Trophoblast cell (in vitro differentiated cells and primary cell): ENCODE results near the gene TRIM75.

Experiments used
- DNase-seq, 2 donors: peaks; one replicate each; pipeline ENCODE4 v3.0.0-alpha.2; 2016
- H2AFZ ChIP-seq: 2 replicates; pipeline ENCODE4 v1.6.1; 2013; ENCODE audit warnings: low read length, moderate library complexity, mild to moderate bottlenecking; ENCODE audit not compliant: insufficient read depth, poor library complexity
- H2AK5ac ChIP-seq: 2 replicates; pipeline ENCODE4 v1.6.1; 2013; ENCODE audit warnings: mild to moderate bottlenecking, low read length
- H2BK120ac ChIP-seq: 2 replicates; pipeline ENCODE4 v1.6.1; 2013; ENCODE audit warnings: low read length, mild to moderate bottlenecking, moderate library complexity; ENCODE audit not compliant: insufficient read depth, poor library complexity
- H2BK12ac ChIP-seq: 2 replicates; pipeline ENCODE4 v1.6.1; 2013; ENCODE audit warnings: mild to moderate bottlenecking, low read length, moderate library complexity
- H2BK5ac ChIP-seq: 2 replicates; pipeline ENCODE4 v1.6.1; 2013; ENCODE audit warnings: low read length, low read depth, moderate library complexity, mild to moderate bottlenecking; ENCODE audit not compliant: poor library complexity
- H3K14ac ChIP-seq: 2 replicates; pipeline ENCODE4 v1.6.1; 2013; ENCODE audit warnings: mild to moderate bottlenecking, low read length
- H3K18ac ChIP-seq: 2 replicates; pipeline ENCODE4 v1.6.1; 2013; ENCODE audit warnings: mild to moderate bottlenecking, low read length
- H3K23ac ChIP-seq: 2 replicates; pipeline ENCODE4 v1.6.1; 2013; ENCODE audit warnings: low read length
- H3K27ac ChIP-seq: 2 replicates; pipeline ENCODE4 v1.5.1; 2013; ENCODE audit warnings: low read depth, mild to moderate bottlenecking, inconsistent platforms, low read length, moderate library complexity
- H3K27me3 ChIP-seq: 2 replicates; pipeline ENCODE4 v1.6.1; 2013; ENCODE audit warnings: inconsistent platforms, mild to moderate bottlenecking, low read length, moderate library complexity; ENCODE audit not compliant: insufficient read depth
- H3K36me3 ChIP-seq, 2 experiments: 1 replicate in 1 of 2; 2 replicates in 1 of 2; pipeline ENCODE4 v1.6.1; 2013; ENCODE audit warnings: low read length in 2 of 2, mild to moderate bottlenecking in 2 of 2, moderate library complexity in 1 of 2; ENCODE audit not compliant: insufficient read depth in 2 of 2, control insufficient read depth in 1 of 2
- H3K4ac ChIP-seq: 2 replicates; pipeline ENCODE4 v1.6.1; 2013; ENCODE audit warnings: low read depth, mild to moderate bottlenecking, low read length, moderate library complexity
- H3K4me1 ChIP-seq, 2 experiments: 1 replicate in 1 of 2; 2 replicates in 1 of 2; pipeline ENCODE4 v1.6.1; 2013; ENCODE audit warnings: low read length in 2 of 2, mild to moderate bottlenecking in 2 of 2, moderate library complexity in 1 of 2; ENCODE audit not compliant: insufficient read depth in 2 of 2, control insufficient read depth in 1 of 2
- H3K4me2 ChIP-seq: 2 replicates; pipeline ENCODE4 v1.6.1; 2013; ENCODE audit warnings: inconsistent platforms, mild to moderate bottlenecking, low read length, moderate library complexity
- H3K4me3 ChIP-seq: 2 replicates; pipeline ENCODE4 v1.5.1; 2013; ENCODE audit warnings: mild to moderate bottlenecking, low read depth, low read length, inconsistent platforms
- H3K79me1 ChIP-seq: one replicate; pipeline ENCODE4 v1.6.1; 2013; ENCODE audit warnings: low read length
- H3K79me2 ChIP-seq: 2 replicates; pipeline ENCODE4 v1.6.1; 2013; ENCODE audit warnings: low read length, mild to moderate bottlenecking; ENCODE audit not compliant: control insufficient read depth, insufficient read depth, poor library complexity
- H3K9ac ChIP-seq: 2 replicates; pipeline ENCODE4 v1.6.1; 2013; ENCODE audit warnings: mild to moderate bottlenecking, low read length
- H3K9me3 ChIP-seq: 2 replicates; pipeline ENCODE4 v1.6.1; 2013; ENCODE audit warnings: low read depth, mild to moderate bottlenecking, control low read depth, inconsistent platforms, low read length; ENCODE audit not compliant: insufficient read depth
- H4K12ac ChIP-seq: 2 replicates; pipeline ENCODE4 v1.6.1; 2013; ENCODE audit warnings: low read depth, mild to moderate bottlenecking, low read length, moderate library complexity
- H4K8ac ChIP-seq: 2 replicates; pipeline ENCODE4 v1.6.1; 2013; ENCODE audit warnings: low read depth, mild to moderate bottlenecking, low read length, moderate library complexity
- H4K91ac ChIP-seq: one replicate; pipeline ENCODE4 v1.6.1; 2013; ENCODE audit warnings: low read depth, mild to moderate bottlenecking, low read length, moderate library complexity
- WGBS: extraction: QIAGEN DNeasy Blood & Tissue Kit; methylation state at CpG from one replicate; pipeline ENCODE4 v1.1.7; 2013; ENCODE audit warnings: missing lambda C conversion rate; ENCODE audit not compliant: insufficient read length, insufficient coverage; ENCODE audit errors: extremely low coverage; 5-methylcytosine and 5-hydroxymethylcytosine counted together

Gene TRIM75

GRCh38 chr4:165009493-165010227, 44.0 kb upstream of the TRIM75 start:
- no peak overlapping the region for H3K4me3 ChIP-seq
- no peak overlapping the region for H3K23ac ChIP-seq
- no CpG with 5 or more reads among the region's 5 CpGs for WGBS
- no peak overlapping the region for H2BK120ac ChIP-seq
- no peaks in the 10 kb centered on the region for H3K4me1 ChIP-seq
- H3K4ac ChIP-seq, result no peak overlapping the region
- H3K18ac ChIP-seq, result no peak overlapping the region
- no peak overlapping the region for H3K14ac ChIP-seq
- H4K91ac ChIP-seq, result no peak overlapping the region
- H3K9ac ChIP-seq, result no peak overlapping the region
- DNase-seq, result no peak
- no peak overlapping the region for H2BK5ac ChIP-seq
- H2BK12ac ChIP-seq, result no peak overlapping the region
- no peak overlapping the region for H2AFZ ChIP-seq
- no peaks in the 10 kb centered on the region for H3K79me1 ChIP-seq
- H3K4me2 ChIP-seq, result no peak overlapping the region
- H3K27me3 ChIP-seq, result no peaks in the 10 kb centered on the region
- H3K79me2 ChIP-seq, result no peaks in the 10 kb centered on the region
- no peak overlapping the region for H2AK5ac ChIP-seq
- H4K12ac ChIP-seq, result no peak overlapping the region
- no peak overlapping the region for H4K8ac ChIP-seq
- no peak overlapping the region for H3K27ac ChIP-seq
- H3K36me3 ChIP-seq, result no peaks in the 10 kb centered on the region
- H3K9me3 ChIP-seq, result no peaks in the 10 kb centered on the region

- no peak overlapping the region for H2AFZ ChIP-seq
- H2AK5ac ChIP-seq, result no peak overlapping the region
- no peak overlapping the region for H2BK5ac ChIP-seq
- no peaks in the 10 kb centered on the region for H3K9me3 ChIP-seq
- H3K27me3 ChIP-seq, result no peaks in the 10 kb centered on the region
- H3K27ac ChIP-seq, result no peak overlapping the region
- no peak overlapping the region for H3K14ac ChIP-seq
- H3K79me1 ChIP-seq, result no peaks in the 10 kb centered on the region
- H3K4me2 ChIP-seq, result no peak overlapping the region
- no peak for DNase-seq
- H3K79me2 ChIP-seq, result no peaks in the 10 kb centered on the region
- no peak overlapping the region for H4K91ac ChIP-seq
- H3K9ac ChIP-seq, result no peak overlapping the region
- no CpG with 5 or more reads among the region's 2 CpGs for WGBS
- no peak overlapping the region for H2BK120ac ChIP-seq
- no peak overlapping the region for H4K8ac ChIP-seq
- no peak overlapping the region for H3K4ac ChIP-seq
- H3K4me3 ChIP-seq, result no peak overlapping the region
- H2BK12ac ChIP-seq, result no peak overlapping the region
- no peak overlapping the region for H3K23ac ChIP-seq
- H4K12ac ChIP-seq, result no peak overlapping the region
- H3K36me3 ChIP-seq, result no peaks in the 10 kb centered on the region
- H3K18ac ChIP-seq, result no peak overlapping the region
- H3K4me1 ChIP-seq, result no peaks in the 10 kb centered on the region
These were observed 43.2 kb upstream of the TRIM75 start for GRCh38 chr4:165010487-165010886.

GRCh38 chr4:165010991-165011390, 42.7 kb upstream of the TRIM75 start:
- Histone ChIP-seq H3K79me2 (no peaks in the 10 kb centered on the region), H3K36me3 (no peaks in the 10 kb centered on the region), H3K4ac (no peak overlapping the region), H2BK5ac (no peak overlapping the region), H3K14ac (no peak overlapping the region), H3K9ac (no peak overlapping the region), H3K79me1 (no peaks in the 10 kb centered on the region), H3K4me3 (no peak overlapping the region), H3K18ac (no peak overlapping the region), H3K4me1 (no peaks in the 10 kb centered on the region), H3K27me3 (no peaks in the 10 kb centered on the region), H2BK120ac (no peak overlapping the region), H3K9me3 (no peaks in the 10 kb centered on the region), H4K8ac (no peak overlapping the region), H3K27ac (no peak overlapping the region), H4K91ac (no peak overlapping the region), H4K12ac (no peak overlapping the region), H2BK12ac (no peak overlapping the region), H3K4me2 (no peak overlapping the region), H2AFZ (no peak overlapping the region), H2AK5ac (no peak overlapping the region), H3K23ac (no peak overlapping the region)
- no peak for DNase-seq
- WGBS, result no CpG with 5 or more reads among the region's 8 CpGs

GRCh38 chr4:165011403-165011802, 42.3 kb upstream of the TRIM75 start:
- Histone ChIP-seq H4K12ac (no peak overlapping the region), H3K36me3 (no peaks in the 10 kb centered on the region), H3K4ac (no peak overlapping the region), H3K14ac (no peak overlapping the region), H3K79me2 (no peaks in the 10 kb centered on the region), H3K23ac (no peak overlapping the region), H2BK12ac (no peak overlapping the region), H2BK5ac (no peak overlapping the region), H2AFZ (no peak overlapping the region), H4K91ac (no peak overlapping the region), H4K8ac (no peak overlapping the region), H3K27ac (no peak overlapping the region), H3K27me3 (no peaks in the 10 kb centered on the region), H3K9me3 (no peaks in the 10 kb centered on the region), H2AK5ac (no peak overlapping the region), H3K18ac (no peak overlapping the region), H3K9ac (no peak overlapping the region), H3K4me3 (no peak overlapping the region), H2BK120ac (no peak overlapping the region), H3K4me2 (no peak overlapping the region), H3K79me1 (no peaks in the 10 kb centered on the region), H3K4me1 (no peaks in the 10 kb centered on the region)
- DNase-seq, result peak; percentile 57 to 76
- WGBS, result no CpG with 5 or more reads among the region's 5 CpGs
